ENCODE results near the gene KDM5C.

- TF ChIP-seq EZH2 (IDR thresholded peaks at IDR 0.05; ENCODE audit: borderline replicate concordance, low read depth, low read length, poor library complexity, severe bottlenecking) = no peak
- TF ChIP-seq CTCF (conservative IDR thresholded peaks at IDR 0.05; ENCODE audit: low read depth, low read length) = no peak
Observed at GRCh38 chrX:53194308-53194707, 30.7 kb downstream of the KDM5C start.
